AG04450 (cell line): ENCODE results near the gene INTS2. TPM values are rescaled to one million over a fixed set of nuclear protein-coding genes. Genes with fewer than 3 reads are reported as not detected.

Experiments used
- CTCF ChIA-PET: fragments of 300-600, 350-600 bp; formaldehyde crosslinking; extraction: SDS; loops from one replicate; lab custom pipeline; 2022; ENCODE audit warnings: antibody characterized with exemption, inconsistent platforms; lab: Charles Lee
- POLR2A ChIA-PET: fragments of 350-600 bp; formaldehyde crosslinking; extraction: SDS; loops from one replicate; lab custom pipeline; 2021; ENCODE audit warnings: antibody characterized with exemption, inconsistent platforms; lab: Yijun Ruan, JAX
- DNase-seq: peaks from one replicate; pipeline ENCODE4 v3.0.0-alpha.2; 2011; ENCODE audit warnings: low read depth, low spot score
- H3K27ac ChIP-seq: one replicate; pipeline ENCODE4 v1.5.1; 2012; ENCODE audit warnings: low read depth, low read length, control low read depth
- H3K27me3 ChIP-seq: one replicate; pipeline ENCODE4 v1.6.0; 2012; ENCODE audit warnings: low read length; ENCODE audit not compliant: control insufficient read depth, insufficient read depth
- H3K4me3 ChIP-seq: 2 replicates; pipeline ENCODE4 v1.5.1; 2011; ENCODE audit warnings: mild to moderate bottlenecking, low read depth, low read length, control low read depth
- H3K9me3 ChIP-seq: 2 replicates; pipeline ENCODE4 v1.5.1; 2012; ENCODE audit warnings: low read length; ENCODE audit not compliant: control insufficient read depth, insufficient read depth
- CTCF ChIP-seq: IDR thresholded peaks from 2 replicates; pipeline ENCODE4 v1.5.1; 2011; ENCODE audit warnings: low read depth, low read length, control low read depth, inconsistent platforms
- polyA plus RNA-seq: library from polyadenylated mRNA; depleted of rRNA; stranded (reverse); fragments of >200 nt; gene quantifications from 2 replicates; pipeline ENCODE4 v1.2.3, GENCODE V29; 2011

INTS2 gene
- polyA plus RNA-seq, 1 experiment, result 10.4 TPM

GRCh38 chr17:61856035-61856434 lies 71.7 kb downstream of the INTS2 start:
- ChIA-PET POLR2A (no interaction called here), CTCF (no interaction called here)
- Histone ChIP-seq H3K9me3 (no peaks in the 10 kb centered on the region), H3K4me3 (no peak overlapping the region), H3K27ac (no peak overlapping the region), H3K27me3 (no peaks in the 10 kb centered on the region)
- DNase-seq, result no peak
- no peak for TF ChIP-seq CTCF

- CTCF ChIA-PET, result no interaction called here
- no peak for TF ChIP-seq CTCF
- no peak overlapping the region for H3K27ac ChIP-seq
- DNase-seq, result no peak
- no peaks in the 10 kb centered on the region for H3K9me3 ChIP-seq
- no peak overlapping the region for H3K4me3 ChIP-seq
- no peaks in the 10 kb centered on the region for H3K27me3 ChIP-seq
- POLR2A ChIA-PET, result no interaction called here
Observed at GRCh38 chr17:61852857-61853256, 74.9 kb downstream of the INTS2 start.

- POLR2A ChIA-PET, result no interaction called here
Observed at GRCh38 chr17:61849674-61850073, 78.1 kb downstream of the INTS2 start.

GRCh38 chr17:61848896-61849295 lies 78.9 kb downstream of the INTS2 start:
- Histone ChIP-seq H3K4me3 (no peak overlapping the region), H3K27ac (no peak overlapping the region), H3K9me3 (no peaks in the 10 kb centered on the region), H3K27me3 (no peaks in the 10 kb centered on the region)
- CTCF ChIA-PET, result interaction anchor here (1.4 kb wide), 1 partner anchor 12 kb away, joined by 3 read pairs; no protein-coding TSS in a partner anchor
- POLR2A ChIA-PET, result no interaction called here
- no peak for TF ChIP-seq CTCF
- DNase-seq, result no peak

More at GRCh38 chr17:61849674-61850073, 78.1 kb downstream of the INTS2 start:
- H3K27me3 ChIP-seq, result no peaks in the 10 kb centered on the region
- H3K27ac ChIP-seq, result no peak overlapping the region
- no peak overlapping the region for H3K4me3 ChIP-seq
- DNase-seq, result no peak
- CTCF ChIA-PET, result no interaction called here
- H3K9me3 ChIP-seq, result no peaks in the 10 kb centered on the region
- TF ChIP-seq CTCF, result no peak

- TF ChIP-seq CTCF, result no peak
- H3K27me3 ChIP-seq, result no peaks in the 10 kb centered on the region
- H3K9me3 ChIP-seq, result no peaks in the 10 kb centered on the region
- no peak for DNase-seq
- POLR2A ChIA-PET, result no interaction called here
- no peak overlapping the region for H3K27ac ChIP-seq
- no peak overlapping the region for H3K4me3 ChIP-seq
- CTCF ChIA-PET, result interaction anchor here (1.4 kb wide), 1 partner anchor 11 kb away, joined by 3 read pairs; no protein-coding TSS in a partner anchor
Observed at GRCh38 chr17:61848247-61848646, 79.5 kb downstream of the INTS2 start.
